NT2/D1 (cell line): ENCODE data around the gene PAQR5.

Experiments
- DNase-seq: peaks from one replicate; pipeline ENCODE4 v3.0.0-alpha.2; 2011; ENCODE audit warnings: low read depth, low spot score
- H3K27me3 ChIP-seq: 2 replicates; pipeline ENCODE4 v1.6.0; 2011; ENCODE audit warnings: mild to moderate bottlenecking; ENCODE audit not compliant: insufficient read length, insufficient read depth
- H3K36me3 ChIP-seq: 2 replicates; pipeline ENCODE4 v1.6.1; 2011; ENCODE audit warnings: mild to moderate bottlenecking, low read length, mixed read lengths; ENCODE audit not compliant: insufficient read depth, insufficient read length
- H3K4me1 ChIP-seq: 2 replicates; pipeline ENCODE4 v1.5.1; 2011; ENCODE audit not compliant: insufficient read depth, insufficient read length
- H3K4me3 ChIP-seq: 2 replicates; pipeline ENCODE4 v1.5.1; 2011; ENCODE audit warnings: low read depth; ENCODE audit not compliant: insufficient read length
- H3K9ac ChIP-seq: 2 replicates; pipeline ENCODE4 v1.6.0; 2011; ENCODE audit warnings: low read depth; ENCODE audit not compliant: insufficient read length
- H3K9me3 ChIP-seq: 2 replicates; pipeline ENCODE4 v1.5.1; 2011; ENCODE audit warnings: mild to moderate bottlenecking, low read length; ENCODE audit not compliant: insufficient read depth
- SUZ12 ChIP-seq: IDR thresholded peaks from 2 replicates; pipeline ENCODE4 v1.6.1; 2011; ENCODE audit not compliant: insufficient read length, insufficient read depth; ENCODE audit errors: extremely low read depth
- YY1 ChIP-seq: IDR thresholded peaks from 2 replicates; pipeline ENCODE4 v1.6.1; 2011; ENCODE audit not compliant: insufficient read length, insufficient read depth
- ZNF274 ChIP-seq: IDR thresholded peaks from 2 replicates; pipeline ENCODE4 v1.6.1; 2011; ENCODE audit warnings: mild to moderate bottlenecking, low read depth, low read length

The PAQR5 gene

DNA sequence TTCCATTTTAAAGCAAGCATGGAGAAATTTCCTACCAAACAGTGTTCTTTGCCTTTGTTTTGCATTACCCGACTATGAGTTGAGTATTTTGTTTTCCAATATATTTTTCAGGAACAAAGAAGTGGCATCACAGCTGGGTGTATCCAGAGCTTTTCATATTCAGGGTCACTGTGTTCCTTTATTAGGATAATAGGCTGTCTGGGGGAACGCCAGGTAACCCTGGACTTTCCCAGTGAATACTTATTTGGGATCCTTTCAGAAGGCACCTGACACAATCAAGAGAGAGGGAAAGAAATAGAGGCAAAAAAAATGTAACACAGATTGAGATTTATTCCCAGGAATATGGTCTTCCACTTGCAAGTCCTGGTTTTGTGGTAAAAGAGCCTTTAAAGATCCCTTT lies 44.4 kb downstream of the PAQR5 start:
- no peak for DNase-seq
- H3K9ac ChIP-seq: no peak overlapping the region
- H3K9me3 ChIP-seq: no peaks in the 10 kb centered on the region
- peaks cover 4% of the 10 kb centered on the region for H3K4me1 ChIP-seq
- H3K4me3 ChIP-seq: no peak overlapping the region
- H3K36me3 ChIP-seq: no peaks in the 10 kb centered on the region
- no peak for TF ChIP-seq ZNF274
- no peak for TF ChIP-seq YY1
- no peak for TF ChIP-seq SUZ12
- no peaks in the 10 kb centered on the region for H3K27me3 ChIP-seq

DNA sequence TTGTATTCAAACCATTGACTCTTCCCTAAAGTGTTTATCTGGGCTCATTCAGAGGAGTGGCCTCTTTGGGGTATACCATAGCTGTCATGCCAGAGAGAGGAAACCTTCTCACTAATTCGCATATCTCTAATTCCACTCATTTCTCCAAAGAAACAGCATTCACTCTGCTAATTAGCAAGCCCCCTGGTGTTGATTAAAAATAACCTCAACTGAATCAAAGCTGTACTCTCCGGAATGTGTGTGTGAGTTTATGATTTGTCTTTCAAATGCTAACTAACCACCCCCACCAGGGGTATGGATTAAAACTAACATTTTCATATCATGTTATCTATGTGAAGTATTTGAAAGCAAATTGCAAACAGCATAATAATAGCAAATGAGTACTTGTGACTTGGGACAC lies 45.5 kb downstream of the PAQR5 start:
- DNase-seq: no peak
- Histone ChIP-seq H3K9ac (no peak overlapping the region), H3K9me3 (no peaks in the 10 kb centered on the region), H3K36me3 (no peaks in the 10 kb centered on the region), H3K4me3 (no peak overlapping the region), H3K4me1 (peaks cover 4% of the 10 kb centered on the region), H3K27me3 (no peaks in the 10 kb centered on the region)
- TF ChIP-seq YY1 (no peak), ZNF274 (no peak), SUZ12 (no peak)

DNA sequence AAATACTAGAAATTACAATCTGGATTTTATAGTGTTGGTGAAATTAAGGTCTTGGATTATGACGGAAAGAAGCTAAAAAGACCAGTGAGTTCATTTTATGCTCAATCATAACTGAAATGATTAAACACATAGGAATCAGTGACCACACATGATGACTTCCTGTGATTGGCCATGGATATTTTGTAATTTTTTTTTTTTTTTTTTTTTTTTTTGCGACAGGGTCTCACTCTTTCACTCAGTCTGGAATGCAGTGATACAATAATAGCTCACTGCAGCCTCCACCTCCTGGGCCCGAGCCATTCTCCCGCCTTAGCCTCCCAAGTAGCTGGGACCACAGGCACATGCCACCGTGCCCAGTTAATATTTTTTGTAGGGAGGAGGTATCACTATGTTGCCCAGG lies 47.4 kb downstream of the PAQR5 start:
- H3K27me3 ChIP-seq: no peaks in the 10 kb centered on the region
- no peaks in the 10 kb centered on the region for H3K36me3 ChIP-seq
- peaks cover 4% of the 10 kb centered on the region for H3K4me1 ChIP-seq
- no peak overlapping the region for H3K9ac ChIP-seq
- H3K4me3 ChIP-seq: no peak overlapping the region
- TF ChIP-seq SUZ12 (no peak), ZNF274 (no peak), YY1 (no peak)
- DNase-seq: no peak
- H3K9me3 ChIP-seq: no peaks in the 10 kb centered on the region

DNA sequence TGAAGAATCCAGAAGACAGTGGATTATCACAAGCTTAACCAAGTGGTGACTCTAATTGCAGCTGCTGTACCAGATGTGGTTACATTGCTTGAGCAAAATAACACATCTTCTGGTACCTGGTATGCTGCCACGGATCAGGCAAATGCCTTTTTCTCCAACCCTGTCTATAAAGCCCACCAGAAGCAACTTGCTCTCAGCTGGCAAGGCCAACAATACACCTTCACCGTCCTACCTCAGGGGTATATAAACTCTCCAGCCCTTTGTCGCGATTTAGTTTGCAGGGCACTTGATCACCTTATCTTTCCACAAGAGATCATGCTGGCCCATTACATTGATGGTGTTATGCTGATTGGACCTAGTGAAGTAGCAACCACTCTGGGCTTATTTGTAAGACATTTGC lies 52.6 kb downstream of the PAQR5 start:
- Histone ChIP-seq H3K4me1 (no peaks in the 10 kb centered on the region), H3K4me3 (no peak overlapping the region), H3K9me3 (no peaks in the 10 kb centered on the region), H3K36me3 (no peaks in the 10 kb centered on the region), H3K27me3 (no peaks in the 10 kb centered on the region), H3K9ac (no peak overlapping the region)
- no peak for DNase-seq
- TF ChIP-seq SUZ12 (no peak), YY1 (no peak), ZNF274 (no peak)

DNA sequence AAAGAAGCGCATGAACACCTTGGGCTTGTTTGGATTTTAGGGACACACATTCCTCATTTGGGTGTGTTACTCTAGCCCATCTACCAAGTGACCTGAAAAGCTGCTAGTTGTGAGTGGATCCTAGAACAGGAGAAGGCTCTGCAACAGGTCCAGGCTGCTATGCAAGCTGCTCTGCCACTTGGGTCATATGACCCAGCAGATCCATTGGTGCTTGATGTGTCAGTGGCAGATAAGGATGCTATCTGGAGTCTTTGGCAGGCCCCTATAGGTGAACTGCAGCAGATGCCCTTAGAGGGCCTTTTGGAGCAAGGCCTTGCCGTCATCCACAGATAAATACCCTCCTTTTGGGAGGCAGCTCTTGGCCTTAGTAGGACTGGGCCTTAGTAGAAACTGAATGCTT lies 53.2 kb downstream of the PAQR5 start:
- DNase-seq: no peak
- no peaks in the 10 kb centered on the region for H3K27me3 ChIP-seq
- no peaks in the 10 kb centered on the region for H3K36me3 ChIP-seq
- H3K4me3 ChIP-seq: no peak overlapping the region
- H3K9ac ChIP-seq: no peak overlapping the region
- no peaks in the 10 kb centered on the region for H3K4me1 ChIP-seq
- TF ChIP-seq ZNF274: no peak
- no peak for TF ChIP-seq YY1
- TF ChIP-seq SUZ12: no peak
- no peaks in the 10 kb centered on the region for H3K9me3 ChIP-seq

DNA sequence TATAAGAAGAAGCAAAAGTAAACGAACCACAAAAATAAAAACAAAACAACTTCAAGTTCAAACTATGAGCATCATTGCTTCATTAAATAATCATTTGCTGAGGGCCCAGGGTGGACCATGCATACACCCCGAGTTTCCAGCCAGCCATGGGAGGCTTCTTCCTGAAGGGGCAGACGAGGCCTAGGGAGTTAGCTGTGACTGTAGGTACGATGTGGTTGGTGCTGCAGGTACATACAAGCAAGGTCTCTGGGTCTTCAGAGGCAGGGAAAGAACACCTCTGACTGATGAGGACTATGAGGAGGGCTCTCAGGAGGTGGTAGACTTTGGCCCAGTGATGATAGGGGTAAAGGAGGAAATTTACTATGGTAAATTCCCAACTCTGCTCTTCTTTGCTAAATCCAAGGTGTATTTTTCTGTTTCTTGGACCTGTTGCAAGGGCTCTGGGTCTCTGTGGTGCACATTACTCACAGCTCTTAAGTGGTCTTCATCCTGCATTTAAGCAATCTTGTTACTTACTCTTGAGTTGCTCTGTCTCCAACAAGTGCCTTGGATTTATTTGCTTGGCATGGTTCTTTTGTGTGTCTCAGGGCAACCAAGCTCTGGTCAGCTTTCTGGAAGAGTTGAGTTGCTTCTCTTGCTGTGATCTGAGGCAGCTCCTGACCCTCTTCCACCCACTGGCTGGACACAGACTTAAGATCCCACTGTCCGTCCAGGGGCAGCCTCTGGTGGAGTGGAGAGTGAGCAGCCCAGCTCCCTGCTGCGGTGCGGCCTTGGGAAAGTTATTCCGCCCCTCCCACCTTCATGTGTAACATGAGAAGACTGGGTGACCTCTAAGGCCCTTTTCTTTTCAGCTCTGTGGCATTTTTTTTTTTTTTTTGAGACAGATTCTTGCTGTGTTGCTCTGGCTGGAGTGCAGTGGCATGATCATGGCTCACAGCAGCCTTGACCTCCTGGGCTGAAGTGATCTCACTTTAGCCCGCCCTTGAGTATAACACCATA lies 59.4 kb downstream of the PAQR5 start:
- Histone ChIP-seq H3K36me3 (no peaks in the 10 kb centered on the region), H3K9me3 (no peaks in the 10 kb centered on the region), H3K4me3 (no peak overlapping the region), H3K27me3 (no peaks in the 10 kb centered on the region), H3K4me1 (no peaks in the 10 kb centered on the region), H3K9ac (no peak overlapping the region)
- peak; percentile 25 for DNase-seq
- TF ChIP-seq SUZ12 (no peak), ZNF274 (no peak), YY1 (no peak)

DNA sequence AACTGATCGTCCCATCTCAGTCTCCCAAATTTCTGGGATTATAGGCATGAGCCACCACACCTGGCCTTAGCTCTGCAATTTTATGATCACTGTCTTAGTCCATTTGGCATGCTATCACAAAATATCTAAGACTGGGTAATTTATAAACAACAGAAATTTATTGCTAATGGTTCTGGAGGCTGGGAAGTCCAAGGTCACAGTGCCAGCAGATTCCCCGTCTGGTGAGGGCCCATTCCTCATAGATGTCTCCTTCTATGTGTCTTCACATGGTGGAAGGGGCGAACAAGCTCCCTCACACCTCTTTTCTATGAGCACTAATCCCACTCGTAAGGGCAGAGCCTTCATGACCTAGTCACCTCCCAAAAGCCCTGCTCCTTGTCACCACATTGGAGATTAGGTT lies 60.1 kb downstream of the PAQR5 start:
- TF ChIP-seq YY1: no peak
- TF ChIP-seq SUZ12: no peak
- no peak for TF ChIP-seq ZNF274
- no peaks in the 10 kb centered on the region for H3K27me3 ChIP-seq
- H3K9me3 ChIP-seq: no peaks in the 10 kb centered on the region
- no peaks in the 10 kb centered on the region for H3K36me3 ChIP-seq
- H3K4me1 ChIP-seq: no peaks in the 10 kb centered on the region
- no peak overlapping the region for H3K4me3 ChIP-seq
- DNase-seq: no peak
- H3K9ac ChIP-seq: no peak overlapping the region
